H1 (cell line): ENCODE results near the gene RCBTB2. TPM values are rescaled to one million over a fixed set of nuclear protein-coding genes. Genes with fewer than 3 reads are reported as not detected.

Experiments
- CTCF ChIA-PET: fragments of 300-600 bp; sonication (Branson Sonifier 250); formaldehyde crosslinking; loops from one replicate; lab custom pipeline; 2021; ENCODE audit not compliant: partially characterized antibody; lab: Charles Lee
- POLR2A ChIA-PET: fragments of 300-600 bp; sonication (Branson Sonifier 250); formaldehyde crosslinking; loops from one replicate; lab custom pipeline; 2021; ENCODE audit warnings: inconsistent platforms; ENCODE audit not compliant: partially characterized antibody; lab: Charles Lee
- DNase-seq, 2 experiments: peaks; one replicate each; pipeline versions ENCODE4 v3.0.0 to v3.0.0-alpha.2; 2010 to 2022; ENCODE audit warnings: low spot score in 2 of 2, low read depth in 1 of 2, mixed read lengths in 1 of 2
- FAIRE-seq: peaks from 2 replicates; lab custom pipeline; 2011; peaks lifted over from hg19 to GRCh38; lab: Jason Lieb, UNC
- H2AFZ ChIP-seq: 2 replicates; pipeline ENCODE4 v1.8.1; 2012; ENCODE audit warnings: low read length, inconsistent platforms
- H2AK5ac ChIP-seq: 2 replicates; pipeline ENCODE4 v1.6.1; 2013; ENCODE audit warnings: low read depth, low read length
- H2BK120ac ChIP-seq: replicated peaks from 2 replicates; pipeline ENCODE3; 2013; ENCODE audit warnings: low read depth, low read length, inconsistent platforms
- H2BK12ac ChIP-seq: 2 replicates; pipeline ENCODE4 v1.6.1; 2013; ENCODE audit warnings: low read depth, low read length
- H2BK15ac ChIP-seq: 2 replicates; pipeline ENCODE4 v1.6.1; 2013; ENCODE audit warnings: low read length
- H2BK20ac ChIP-seq: 2 replicates; pipeline ENCODE4 v1.6.1; 2013; ENCODE audit warnings: low read length
- H2BK5ac ChIP-seq: 2 replicates; pipeline ENCODE4 v1.6.1; 2013; ENCODE audit warnings: low read depth, low read length
- H3K14ac ChIP-seq: 2 replicates; pipeline ENCODE4 v1.6.1; 2013; ENCODE audit warnings: inconsistent platforms; ENCODE audit not compliant: insufficient read length
- H3K18ac ChIP-seq: 2 replicates; pipeline ENCODE4 v1.6.1; 2013; ENCODE audit warnings: low read length; ENCODE audit errors: extremely low read depth
- H3K23ac ChIP-seq: 2 replicates; pipeline ENCODE4 v1.6.1; 2013; ENCODE audit warnings: inconsistent platforms; ENCODE audit not compliant: insufficient read length
- H3K23me2 ChIP-seq: 2 replicates; pipeline ENCODE4 v1.6.1; 2013; ENCODE audit warnings: low read depth, low read length
- H3K27ac ChIP-seq: 2 replicates; pipeline ENCODE4 v1.6.1; 2011; ENCODE audit warnings: low read depth, low read length, inconsistent platforms
- H3K27me3 ChIP-seq, 4 experiments: replicated peaks in 1 of 4; 1 replicate in 1 of 4; 2 replicates in 3 of 4; pipeline versions ENCODE4 v1.6.1 to v1.8.1; 2011 to 2013; ENCODE audit warnings: low read length in 3 of 4, mild to moderate bottlenecking in 3 of 4, inconsistent platforms in 2 of 4, mixed read lengths in 2 of 4, moderate library complexity in 1 of 4; ENCODE audit not compliant: control insufficient read depth in 3 of 4, insufficient read depth in 3 of 4; ENCODE audit errors: extremely low read depth in 1 of 4
- H3K36me3 ChIP-seq, 4 experiments: 2 replicates each; pipeline versions ENCODE4 v1.6.1 to v1.8.1; 2011 to 2013; ENCODE audit warnings: mild to moderate bottlenecking in 4 of 4, low read length in 3 of 4, moderate library complexity in 2 of 4, control low read depth in 1 of 4, inconsistent platforms in 1 of 4; ENCODE audit not compliant: insufficient read depth in 4 of 4, control insufficient read depth in 2 of 4
- H3K4ac ChIP-seq: replicated peaks from 2 replicates; pipeline ENCODE3; 2013; ENCODE audit warnings: low read length, low read depth, mixed read lengths, inconsistent platforms; ENCODE audit not compliant: insufficient read length
- H3K4me1 ChIP-seq, 4 experiments: replicated peaks in 1 of 4; 1 replicate in 1 of 4; 2 replicates in 3 of 4; pipeline versions ENCODE4 v1.6.1 to v1.8.1; 2011 to 2013; ENCODE audit warnings: low read length in 3 of 4, inconsistent platforms in 2 of 4, mixed read lengths in 1 of 4; ENCODE audit not compliant: insufficient read depth in 4 of 4, control insufficient read depth in 3 of 4
- H3K4me2 ChIP-seq, 2 experiments: 2 replicates each; pipeline versions ENCODE4 v1.6.1 to v1.8.1; 2011 to 2013; ENCODE audit warnings: low read depth in 2 of 2, low read length in 2 of 2, control low read depth in 1 of 2, inconsistent platforms in 1 of 2, mild to moderate bottlenecking in 1 of 2; ENCODE audit not compliant: insufficient read depth in 1 of 2
- H3K4me3 ChIP-seq, 4 experiments: fragments of 200-600, 300-600 bp in 1 of 4; sonication (generic), shearing (Covaris generic), sonication (Bioruptor Twin) in 1 of 4; 2 replicates each; pipeline versions ENCODE4 v1.5.1 to v1.8.1; 2011 to 2016; ENCODE audit warnings: low read length in 4 of 4, low read depth in 3 of 4, control low read depth in 2 of 4, inconsistent platforms in 2 of 4, mild to moderate bottlenecking in 2 of 4, mixed read lengths in 1 of 4, moderate library complexity in 1 of 4; ENCODE audit not compliant: insufficient read depth in 2 of 4; ENCODE audit errors: extremely low read depth in 1 of 4
- H3K56ac ChIP-seq: replicated peaks from 2 replicates; pipeline ENCODE3; 2013; ENCODE audit warnings: low read depth, mild to moderate bottlenecking, mixed read lengths, low read length, inconsistent platforms; ENCODE audit not compliant: insufficient read length
- H3K79me1 ChIP-seq: 2 replicates; pipeline ENCODE4 v1.6.1; 2013; ENCODE audit warnings: low read depth, low read length, control low read depth
- H3K79me2 ChIP-seq, 2 experiments: 2 replicates each; pipeline versions ENCODE4 v1.6.1 to v1.8.1; 2012 to 2013; ENCODE audit warnings: low read length in 2 of 2, mild to moderate bottlenecking in 2 of 2, inconsistent platforms in 1 of 2; ENCODE audit not compliant: insufficient read depth in 2 of 2, control insufficient read depth in 1 of 2
- H3K9ac ChIP-seq, 4 experiments: replicated peaks in 1 of 4; 1 replicate in 1 of 4; 2 replicates in 3 of 4; pipeline versions ENCODE4 v1.6.1 to v1.8.1; 2011 to 2013; ENCODE audit warnings: low read depth in 3 of 4, low read length in 3 of 4, control low read depth in 2 of 4, mild to moderate bottlenecking in 2 of 4, moderate library complexity in 2 of 4, inconsistent platforms in 1 of 4; ENCODE audit errors: extremely low read depth in 1 of 4
- H3K9me3 ChIP-seq, 2 experiments: 2 replicates each; pipeline versions ENCODE4 v1.6.1 to v1.8.1; 2012 to 2013; ENCODE audit warnings: mild to moderate bottlenecking in 2 of 2, moderate library complexity in 2 of 2, control low read depth in 1 of 2, inconsistent platforms in 1 of 2, low read depth in 1 of 2, low read length in 1 of 2, mixed read lengths in 1 of 2; ENCODE audit not compliant: insufficient read depth in 2 of 2
- H4K20me1 ChIP-seq, 2 experiments: replicated peaks in 1 of 2; 2 replicates each; pipeline versions ENCODE3 to v1.8.1; 2011 to 2013; ENCODE audit warnings: inconsistent platforms in 2 of 2, low read length in 2 of 2, mild to moderate bottlenecking in 1 of 2; ENCODE audit not compliant: insufficient read depth in 2 of 2, control insufficient read depth in 1 of 2
- H4K5ac ChIP-seq: 2 replicates; pipeline ENCODE4 v1.6.1; 2013; ENCODE audit warnings: low read length, low read depth, mixed read lengths, inconsistent platforms; ENCODE audit not compliant: insufficient read length
- H4K8ac ChIP-seq: 2 replicates; pipeline ENCODE4 v1.8.0; 2013; ENCODE audit warnings: mild to moderate bottlenecking, moderate library complexity, low read length, inconsistent platforms; ENCODE audit not compliant: insufficient read depth; ENCODE audit errors: extremely low read depth
- H4K91ac ChIP-seq: replicated peaks from 2 replicates; pipeline ENCODE3; 2013; ENCODE audit warnings: low read length, mixed read lengths, inconsistent platforms; ENCODE audit not compliant: insufficient read length
- BCL11A ChIP-seq, 2 experiments: IDR thresholded peaks; one replicate each; pipeline ENCODE4 v1.6.1; 2011; ENCODE audit warnings: low read depth in 2 of 2, low read length in 2 of 2, mild to moderate bottlenecking in 2 of 2
- CREB1 ChIP-seq: IDR thresholded peaks from 2 replicates; pipeline ENCODE4 v1.6.1; 2012; ENCODE audit warnings: inconsistent platforms
- JUND ChIP-seq: IDR thresholded peaks from 2 replicates; pipeline ENCODE4 v1.6.1; 2011; ENCODE audit warnings: mild to moderate bottlenecking, improper control_type of control experiment, low read length
- NRF1 ChIP-seq: IDR thresholded peaks from 2 replicates; pipeline ENCODE4 v1.6.1; 2011; ENCODE audit warnings: mild to moderate bottlenecking, low read depth, low read length, improper control_type of control experiment
- PHF8 ChIP-seq: fragments of 200-600 bp; sonication (generic); conservative IDR thresholded peaks from 2 replicates; pipeline ENCODE4 v1.7.1; 2012; ENCODE audit warnings: low read depth, mild to moderate bottlenecking, inconsistent platforms, low read length, moderate library complexity
- ZNF274 ChIP-seq: IDR thresholded peaks from 2 replicates; pipeline ENCODE4 v1.7.0; 2012; ENCODE audit warnings: low read length, borderline replicate concordance; ENCODE audit errors: extremely low read depth
- whole genome bisulfite sequencing, 2 experiments: shearing (Covaris generic) in 1 of 2; methylation state at CpG; one replicate each; pipeline versions ENCODE4 v1.1.6 to v1.1.7; 2013 to 2015; ENCODE audit warnings: low lambda C conversion rate in 2 of 2, mixed read lengths in 2 of 2, inconsistent platforms in 1 of 2, low coverage in 1 of 2, missing lambda C conversion rate in 1 of 2; ENCODE audit not compliant: insufficient replicate concordance in 2 of 2, insufficient coverage in 1 of 2, insufficient read length in 1 of 2; ENCODE audit errors: extremely low coverage in 1 of 2, missing lambda C conversion rate in 1 of 2; 5-methylcytosine and 5-hydroxymethylcytosine counted together
- polyA plus RNA-seq, 7 experiments: library from polyadenylated mRNA; depleted of rRNA in 3 of 7; stranded (reverse) in 5 of 7; unstranded in 2 of 7; fragments of >200 nt in 5 of 7; fragments of 200-250 nt in 2 of 7; gene quantifications; 1 replicate in 5 of 7; 2 replicates in 1 of 7; 4 replicates in 1 of 7; pipeline versions ENCODE4 v1.2.1 to v1.2.3, GENCODE V29; 2011 to 2013; ENCODE audit warnings: missing spikeins in 2 of 7, mixed read lengths in 2 of 7
- total RNA-seq: library from RNA; stranded (reverse); fragmentation: NEBNext Ultra II Directional; extraction: Animal tissue kit (Norgen Biotek cat#: 25700); gene quantifications from 2 replicates; pipeline ENCODE4 v1.2.1, GENCODE V29; 2021

Gene RCBTB2
- total and polyA plus RNA-seq, 2 of the 8 experiments (the other 6 are each of a cell fraction or from before 2014, with no cell fraction given) = 5.2 to 8.4 TPM

DNA sequence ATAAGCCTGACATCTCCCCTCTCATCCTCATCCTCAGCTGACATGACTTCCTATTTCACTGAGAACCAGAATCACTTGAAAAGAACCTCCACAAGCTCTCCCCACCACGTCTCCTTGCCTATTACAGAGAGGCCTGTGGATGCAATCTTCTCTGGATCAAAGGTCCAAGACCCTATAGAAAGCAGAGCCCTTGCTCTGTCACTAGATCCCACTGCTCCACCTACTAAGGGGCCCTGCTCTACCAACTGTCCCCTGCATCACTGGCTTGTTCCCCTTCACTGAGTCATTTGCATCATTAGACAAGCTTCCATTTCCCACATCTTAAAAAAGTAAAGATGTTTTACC is 40.8 kb downstream of the RCBTB2 start:
- no peaks in the 10 kb centered on the region for H3K79me2 ChIP-seq
- H2BK20ac ChIP-seq = no peak overlapping the region
- no peak overlapping the region for H2AFZ ChIP-seq
- H3K27ac ChIP-seq = no peak overlapping the region
- no peak overlapping the region for H4K91ac ChIP-seq
- no peak overlapping the region for H3K4me3 ChIP-seq
- no peak overlapping the region for H4K5ac ChIP-seq
- H2BK5ac ChIP-seq = no peak overlapping the region
- DNase-seq (no peak), FAIRE-seq (no peak)
- no peaks in the 10 kb centered on the region for H3K79me1 ChIP-seq
- no peak overlapping the region for H2AK5ac ChIP-seq
- no peak overlapping the region for H2BK12ac ChIP-seq
- H3K4ac ChIP-seq = no peak overlapping the region
- H3K18ac ChIP-seq = no peak overlapping the region
- H3K36me3 ChIP-seq = peaks cover 0 to 9% (median 3%) of the 10 kb centered on the region in 4 experiments; a peak in 3 of 8 replicates
- H4K8ac ChIP-seq = no peak overlapping the region
- ChIA-PET CTCF (interaction anchor here (1.0 to 1.5 kb wide), 2 partner anchors 12 to 86 kb away, joined by 3 read pairs; no protein-coding TSS in a partner anchor), POLR2A (no interaction called here)
- no peak overlapping the region for H3K23ac ChIP-seq
- no peak overlapping the region for H2BK120ac ChIP-seq
- no peaks in the 10 kb centered on the region for H4K20me1 ChIP-seq
- no peak overlapping the region for H3K9ac ChIP-seq
- H3K56ac ChIP-seq = no peak overlapping the region
- H2BK15ac ChIP-seq = no peak overlapping the region
- H3K14ac ChIP-seq = no peak overlapping the region
- H3K27me3 ChIP-seq = no peaks in the 10 kb centered on the region
- peaks cover 0 to 6% (median 1%) of the 10 kb centered on the region in 4 experiments; a peak in 3 of 7 replicates for H3K4me1 ChIP-seq
- WGBS, 2 experiments = 79% methylated on average over 1 of the region's 1 CpG; no CpG with 5 or more reads in 1 of the 2 experiments
- H3K23me2 ChIP-seq = peaks cover 2% of the 10 kb centered on the region; the same call in 1 of the 2 replicates
- H3K9me3 ChIP-seq = peaks cover 0 to 6% of the 10 kb centered on the region in 2 experiments; a peak in 1 of 4 replicates
- H3K4me2 ChIP-seq = no peak overlapping the region
- TF ChIP-seq NRF1 = no peak
- TF ChIP-seq PHF8 = no peak
- TF ChIP-seq BCL11A (IDR thresholded peaks at IDR 0.05; ENCODE audit: low read depth in 2 of 2, low read length in 2 of 2) = no peak
- TF ChIP-seq JUND = no peak
- TF ChIP-seq ZNF274 = no peak
- no peak for TF ChIP-seq CREB1
